ENCODE results near the gene MACROD1.

DNA sequence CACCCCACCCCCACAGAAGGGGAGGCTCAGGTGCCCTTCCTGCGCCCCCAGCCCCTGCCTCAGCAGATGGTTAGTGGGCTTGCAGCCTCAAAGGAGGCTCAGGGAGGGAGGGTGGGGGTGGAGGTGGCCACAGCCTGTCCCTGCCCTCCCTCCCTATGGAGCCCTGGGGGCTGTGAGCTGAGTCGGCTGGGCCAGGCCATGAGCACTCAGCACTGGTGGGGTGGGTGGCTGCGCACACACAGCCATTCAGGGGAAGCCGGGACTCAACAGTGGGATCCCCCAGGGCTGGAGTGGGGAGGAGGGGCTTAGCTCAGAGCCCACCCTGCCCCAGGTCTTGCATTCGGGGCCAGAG, 80.0 kb downstream of the MACROD1 start:
- TF ChIP-seq NFIC (IDR thresholded peaks at IDR 0.05) (no peak), EP300 (IDR thresholded peaks at IDR 0.05; ENCODE audit: borderline replicate concordance) (no peak), TAF1 (IDR thresholded peaks at IDR 0.05; ENCODE audit: low read depth) (no peak), CREB1 (IDR thresholded peaks at IDR 0.05; ENCODE audit: low read depth) (no peak), FOXM1 (IDR thresholded peaks at IDR 0.05; ENCODE audit: borderline replicate concordance, low read depth) (no peak), YY1 (IDR thresholded peaks at IDR 0.05; ENCODE audit: low read depth) (no peak)
- TF ChIP-seq, protein P1, sequence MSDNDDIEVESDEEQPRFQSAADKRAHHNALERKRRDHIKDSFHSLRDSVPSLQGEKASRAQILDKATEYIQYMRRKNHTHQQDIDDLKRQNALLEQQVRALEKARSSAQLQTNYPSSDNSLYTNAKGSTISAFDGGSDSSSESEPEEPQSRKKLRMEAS (IDR thresholded peaks at IDR 0.05), result no peak

All from Ishikawa (cell line).